GM23338 (cell line): ENCODE results near the gene ZNF830.

Experiments
- CREB1 ChIP-seq: fragments of 250-450 bp; sonication (Bioruptor Pico); IDR thresholded peaks from 2 replicates; pipeline ENCODE4 v1.5.0; 2020; ENCODE audit warnings: low read depth, mild to moderate bottlenecking, moderate library complexity
- EZH2 ChIP-seq: fragments of 200-600 bp; sonication (generic); IDR thresholded peaks from one replicate; pipeline ENCODE4 v1.8.0; 2017; ENCODE audit warnings: antibody characterized with exemption, mild to moderate bottlenecking, low read depth; ENCODE audit not compliant: unreplicated experiment
- JUNB ChIP-seq: IDR thresholded peaks from one replicate; pipeline ENCODE4 v1.6.1; 2016; ENCODE audit warnings: antibody characterized with exemption; ENCODE audit not compliant: unreplicated experiment
- TF ChIP-seq, protein P1 (sequence below), 2 experiments: fragments of 200-600 bp in 1 of 2; sonication (generic) in 1 of 2; conservative IDR thresholded peaks; 2 replicates each; pipeline versions ENCODE4 v1.5.1 to v1.6.1; 2016 to 2017; ENCODE audit warnings: antibody characterized with exemption in 2 of 2, low read depth in 2 of 2, mild to moderate bottlenecking in 2 of 2, moderate library complexity in 1 of 2
- TF ChIP-seq, protein P2 (sequence below): IDR thresholded peaks from one replicate; pipeline ENCODE4 v1.6.1; 2018; ENCODE audit warnings: antibody characterized with exemption; ENCODE audit not compliant: unreplicated experiment

DNA sequence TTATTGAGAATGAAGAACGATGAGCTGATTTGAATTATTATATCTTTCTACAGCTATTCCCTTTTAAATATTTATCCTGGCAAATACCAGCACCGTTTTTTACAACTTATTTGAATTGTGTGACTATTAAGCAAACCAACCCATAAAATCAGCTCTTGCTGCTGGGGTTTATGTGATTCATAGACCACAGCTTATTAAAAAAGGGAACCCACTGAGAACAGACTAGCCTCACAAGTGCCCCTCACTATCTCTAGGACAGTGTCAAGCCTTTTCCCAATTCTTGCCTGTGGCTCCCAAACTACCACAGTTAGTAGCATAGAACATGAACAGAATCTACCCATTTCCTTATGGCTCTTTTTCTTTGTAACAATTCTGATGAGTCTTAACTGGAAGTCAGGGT, 12.8 kb downstream of the ZNF830 start:
- TF ChIP-seq EZH2: no peak
- TF ChIP-seq, protein P1, sequence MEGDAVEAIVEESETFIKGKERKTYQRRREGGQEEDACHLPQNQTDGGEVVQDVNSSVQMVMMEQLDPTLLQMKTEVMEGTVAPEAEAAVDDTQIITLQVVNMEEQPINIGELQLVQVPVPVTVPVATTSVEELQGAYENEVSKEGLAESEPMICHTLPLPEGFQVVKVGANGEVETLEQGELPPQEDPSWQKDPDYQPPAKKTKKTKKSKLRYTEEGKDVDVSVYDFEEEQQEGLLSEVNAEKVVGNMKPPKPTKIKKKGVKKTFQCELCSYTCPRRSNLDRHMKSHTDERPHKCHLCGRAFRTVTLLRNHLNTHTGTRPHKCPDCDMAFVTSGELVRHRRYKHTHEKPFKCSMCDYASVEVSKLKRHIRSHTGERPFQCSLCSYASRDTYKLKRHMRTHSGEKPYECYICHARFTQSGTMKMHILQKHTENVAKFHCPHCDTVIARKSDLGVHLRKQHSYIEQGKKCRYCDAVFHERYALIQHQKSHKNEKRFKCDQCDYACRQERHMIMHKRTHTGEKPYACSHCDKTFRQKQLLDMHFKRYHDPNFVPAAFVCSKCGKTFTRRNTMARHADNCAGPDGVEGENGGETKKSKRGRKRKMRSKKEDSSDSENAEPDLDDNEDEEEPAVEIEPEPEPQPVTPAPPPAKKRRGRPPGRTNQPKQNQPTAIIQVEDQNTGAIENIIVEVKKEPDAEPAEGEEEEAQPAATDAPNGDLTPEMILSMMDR (conservative IDR thresholded peaks at IDR 0.05; ENCODE audit: low read depth in 2 of 2): no peak
- no peak for TF ChIP-seq JUNB
- TF ChIP-seq, protein P2, sequence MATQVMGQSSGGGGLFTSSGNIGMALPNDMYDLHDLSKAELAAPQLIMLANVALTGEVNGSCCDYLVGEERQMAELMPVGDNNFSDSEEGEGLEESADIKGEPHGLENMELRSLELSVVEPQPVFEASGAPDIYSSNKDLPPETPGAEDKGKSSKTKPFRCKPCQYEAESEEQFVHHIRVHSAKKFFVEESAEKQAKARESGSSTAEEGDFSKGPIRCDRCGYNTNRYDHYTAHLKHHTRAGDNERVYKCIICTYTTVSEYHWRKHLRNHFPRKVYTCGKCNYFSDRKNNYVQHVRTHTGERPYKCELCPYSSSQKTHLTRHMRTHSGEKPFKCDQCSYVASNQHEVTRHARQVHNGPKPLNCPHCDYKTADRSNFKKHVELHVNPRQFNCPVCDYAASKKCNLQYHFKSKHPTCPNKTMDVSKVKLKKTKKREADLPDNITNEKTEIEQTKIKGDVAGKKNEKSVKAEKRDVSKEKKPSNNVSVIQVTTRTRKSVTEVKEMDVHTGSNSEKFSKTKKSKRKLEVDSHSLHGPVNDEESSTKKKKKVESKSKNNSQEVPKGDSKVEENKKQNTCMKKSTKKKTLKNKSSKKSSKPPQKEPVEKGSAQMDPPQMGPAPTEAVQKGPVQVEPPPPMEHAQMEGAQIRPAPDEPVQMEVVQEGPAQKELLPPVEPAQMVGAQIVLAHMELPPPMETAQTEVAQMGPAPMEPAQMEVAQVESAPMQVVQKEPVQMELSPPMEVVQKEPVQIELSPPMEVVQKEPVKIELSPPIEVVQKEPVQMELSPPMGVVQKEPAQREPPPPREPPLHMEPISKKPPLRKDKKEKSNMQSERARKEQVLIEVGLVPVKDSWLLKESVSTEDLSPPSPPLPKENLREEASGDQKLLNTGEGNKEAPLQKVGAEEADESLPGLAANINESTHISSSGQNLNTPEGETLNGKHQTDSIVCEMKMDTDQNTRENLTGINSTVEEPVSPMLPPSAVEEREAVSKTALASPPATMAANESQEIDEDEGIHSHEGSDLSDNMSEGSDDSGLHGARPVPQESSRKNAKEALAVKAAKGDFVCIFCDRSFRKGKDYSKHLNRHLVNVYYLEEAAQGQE: no peak
- TF ChIP-seq CREB1 (CRISPR knock-in tag): no peak
